Retinal pigment epithelial cell (primary cell): ENCODE measurements around the gene RHBDL2.
"Not testable (repeated sequence)": the region's sequence is repeated elsewhere in the genome, so short reads cannot be mapped to it uniquely, and the experiment has no call there.

Experiments
- DNase-seq: peaks from one replicate; pipeline ENCODE4 v3.0.0-alpha.2; 2010; ENCODE audit warnings: low read depth
- H3K4me3 ChIP-seq: 2 replicates; pipeline ENCODE4 v1.5.1; 2011; ENCODE audit warnings: mild to moderate bottlenecking, low read length, control low read depth, moderate library complexity
- TF ChIP-seq, protein P1 (sequence below): conservative IDR thresholded peaks from 2 replicates; pipeline ENCODE4 v1.5.1; 2011; ENCODE audit warnings: low read depth, low read length, control low read depth, inconsistent platforms

RHBDL2 gene

DNA sequence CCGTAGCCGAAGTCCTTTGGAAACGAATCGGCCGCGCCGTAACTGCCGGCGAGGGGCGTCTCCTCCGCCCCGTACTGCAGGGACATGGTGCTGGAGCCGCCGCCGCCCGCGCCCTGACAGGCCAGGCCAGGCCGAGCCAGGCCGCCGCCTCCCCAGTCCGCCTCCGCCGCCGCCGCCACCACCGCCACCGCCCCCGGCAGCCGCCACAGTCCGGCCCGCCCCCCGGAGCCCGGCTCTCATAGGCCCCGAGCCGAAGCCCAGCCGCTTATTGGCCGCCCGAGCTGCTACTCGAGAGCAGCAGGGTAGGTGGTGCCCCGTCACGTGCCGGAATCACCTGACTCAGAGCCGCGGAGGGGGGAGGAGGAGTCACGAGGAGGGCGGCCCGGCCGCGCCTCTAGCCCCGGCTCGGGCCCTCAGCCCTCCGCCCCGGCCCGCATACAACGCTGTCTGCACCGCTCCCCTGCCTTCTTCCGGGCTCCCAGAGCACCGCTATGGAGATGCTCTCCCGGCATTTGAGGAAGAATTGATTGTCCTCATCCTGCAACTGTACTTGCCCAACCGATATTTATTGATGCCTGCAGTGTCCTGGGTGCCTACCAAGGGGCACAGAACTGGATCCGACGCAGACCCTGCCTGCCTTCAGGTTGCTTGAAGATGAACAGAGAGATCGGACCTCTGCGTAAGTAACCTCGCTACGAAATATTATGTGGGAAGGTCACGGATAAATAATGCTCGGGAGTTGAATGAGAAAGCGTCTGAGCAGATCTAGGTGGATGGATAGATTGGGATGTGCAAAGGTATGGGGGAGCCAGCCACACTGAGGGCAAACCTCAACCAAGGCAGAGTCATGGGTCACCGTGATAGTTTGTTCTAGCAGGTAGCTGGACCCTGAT, 81.8 kb downstream of the RHBDL2 start, which contains the start of gene RRAGC:
Gene RRAGC (minus strand): TSS at position 212 of the 893 bp plus-strand sequence. CDS start 126 bp downstream, at position 86.
- TF ChIP-seq, protein P1, sequence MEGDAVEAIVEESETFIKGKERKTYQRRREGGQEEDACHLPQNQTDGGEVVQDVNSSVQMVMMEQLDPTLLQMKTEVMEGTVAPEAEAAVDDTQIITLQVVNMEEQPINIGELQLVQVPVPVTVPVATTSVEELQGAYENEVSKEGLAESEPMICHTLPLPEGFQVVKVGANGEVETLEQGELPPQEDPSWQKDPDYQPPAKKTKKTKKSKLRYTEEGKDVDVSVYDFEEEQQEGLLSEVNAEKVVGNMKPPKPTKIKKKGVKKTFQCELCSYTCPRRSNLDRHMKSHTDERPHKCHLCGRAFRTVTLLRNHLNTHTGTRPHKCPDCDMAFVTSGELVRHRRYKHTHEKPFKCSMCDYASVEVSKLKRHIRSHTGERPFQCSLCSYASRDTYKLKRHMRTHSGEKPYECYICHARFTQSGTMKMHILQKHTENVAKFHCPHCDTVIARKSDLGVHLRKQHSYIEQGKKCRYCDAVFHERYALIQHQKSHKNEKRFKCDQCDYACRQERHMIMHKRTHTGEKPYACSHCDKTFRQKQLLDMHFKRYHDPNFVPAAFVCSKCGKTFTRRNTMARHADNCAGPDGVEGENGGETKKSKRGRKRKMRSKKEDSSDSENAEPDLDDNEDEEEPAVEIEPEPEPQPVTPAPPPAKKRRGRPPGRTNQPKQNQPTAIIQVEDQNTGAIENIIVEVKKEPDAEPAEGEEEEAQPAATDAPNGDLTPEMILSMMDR, result no peak
- H3K4me3 ChIP-seq, result peak within 1 kb of the TSS; percentile 98
- peak; percentile 90 for DNase-seq

DNA sequence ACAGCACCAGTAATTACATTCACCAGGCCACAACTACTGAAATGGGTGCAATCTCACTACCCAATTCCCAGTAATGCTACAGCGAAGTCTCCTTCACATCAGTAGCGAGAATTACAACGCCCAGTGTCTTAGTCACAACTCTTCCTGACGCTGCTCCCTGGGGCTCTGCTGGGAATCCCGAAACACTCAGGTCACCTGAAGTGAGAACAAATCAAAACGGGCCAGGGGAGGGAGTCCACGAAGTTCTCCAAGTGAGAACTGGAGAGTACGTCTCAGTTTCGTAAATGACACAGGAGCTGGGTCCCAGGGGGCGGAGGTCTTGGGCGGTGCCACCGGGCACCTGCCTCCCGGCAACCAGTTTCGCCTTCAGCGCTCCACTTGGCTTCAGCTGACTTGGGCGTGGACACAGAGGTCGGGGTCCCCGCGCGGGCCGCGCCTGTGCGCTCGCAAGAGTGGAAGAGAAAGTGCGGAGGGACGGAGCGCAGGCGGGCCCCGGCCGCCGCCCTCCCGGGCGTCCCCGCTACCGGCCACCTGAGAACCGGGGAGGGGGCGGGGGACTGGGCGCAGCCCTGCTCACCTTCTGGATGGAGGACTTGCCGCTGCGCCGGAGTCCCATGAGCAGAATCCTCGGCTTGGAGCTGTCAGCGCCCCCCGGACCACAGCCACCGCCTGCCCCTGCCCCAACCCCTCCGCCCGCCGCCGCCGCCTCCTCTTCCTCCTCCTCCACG, 82.6 kb downstream of the RHBDL2 start:
- TF ChIP-seq, protein P1, result no peak
- H3K4me3 ChIP-seq, result peak overlapping the region; percentile 92

DNA sequence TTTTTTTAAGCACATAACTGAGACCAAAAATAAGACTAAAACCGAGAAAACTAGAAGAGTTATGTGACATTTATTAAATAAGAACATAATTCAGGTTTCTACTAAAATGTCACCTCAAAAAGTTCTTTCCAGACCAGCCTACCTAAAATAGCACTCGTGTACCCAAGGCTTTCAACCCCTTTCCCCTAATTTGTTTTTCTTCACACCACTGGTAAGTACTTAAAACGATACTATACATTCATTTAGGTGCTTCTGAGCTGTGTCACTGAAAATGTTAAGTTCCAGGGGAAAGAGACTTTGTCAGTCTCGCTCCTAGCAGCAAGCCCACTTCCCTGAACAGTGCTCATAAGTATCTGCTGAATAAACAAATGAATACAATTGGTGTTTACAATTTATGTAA, 88.8 kb downstream of the RHBDL2 start:
- no peak for DNase-seq
- TF ChIP-seq, protein P1, result no peak

More for the DNA sequence above, 82.6 kb downstream of the RHBDL2 start:
- no peak for DNase-seq

DNA sequence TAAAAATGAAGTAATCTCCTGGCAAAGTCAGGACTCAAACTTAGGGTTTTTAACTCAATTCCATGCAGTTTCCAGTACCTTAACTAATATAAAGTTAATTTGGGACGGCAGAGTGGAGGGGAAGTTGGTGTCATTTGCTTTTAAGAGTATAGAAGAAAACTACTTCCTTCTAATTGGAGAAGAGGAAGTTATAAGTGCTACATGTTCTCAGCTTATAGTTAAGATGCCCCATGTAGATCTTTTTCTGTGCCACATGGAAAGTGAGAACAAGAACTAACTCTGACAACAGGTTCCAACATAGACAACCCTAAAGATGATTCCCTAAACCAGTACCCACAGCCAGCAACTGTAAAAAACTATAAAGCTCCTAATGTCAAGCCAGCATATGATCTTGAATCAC, 93.6 kb downstream of the RHBDL2 start:
- DNase-seq, result no peak
- TF ChIP-seq, protein P1, result no peak
- no peak overlapping the region for H3K4me3 ChIP-seq

More for the DNA sequence above, 88.8 kb downstream of the RHBDL2 start:
- no peak overlapping the region for H3K4me3 ChIP-seq

DNA sequence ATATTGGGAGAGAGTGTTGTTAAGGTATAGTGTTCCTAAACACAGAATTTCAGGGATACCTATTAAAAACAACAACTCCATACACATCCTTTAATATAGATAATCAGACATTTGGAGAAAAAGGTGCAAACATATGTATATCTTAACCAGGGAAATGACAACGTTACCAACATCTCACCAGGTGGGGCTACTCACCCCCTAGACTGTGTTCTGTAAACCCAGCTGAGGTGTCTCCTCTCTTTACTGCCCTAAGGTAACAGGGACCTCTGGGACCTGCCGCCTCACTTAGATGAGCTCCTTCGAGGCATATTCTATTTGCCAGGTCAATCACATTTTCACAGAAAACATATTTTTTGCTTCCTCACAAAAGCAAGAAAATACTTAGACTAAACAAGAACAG, 95.4 kb downstream of the RHBDL2 start:
- DNase-seq, result no peak
- no peak overlapping the region for H3K4me3 ChIP-seq
- TF ChIP-seq, protein P1, result no peak

DNA sequence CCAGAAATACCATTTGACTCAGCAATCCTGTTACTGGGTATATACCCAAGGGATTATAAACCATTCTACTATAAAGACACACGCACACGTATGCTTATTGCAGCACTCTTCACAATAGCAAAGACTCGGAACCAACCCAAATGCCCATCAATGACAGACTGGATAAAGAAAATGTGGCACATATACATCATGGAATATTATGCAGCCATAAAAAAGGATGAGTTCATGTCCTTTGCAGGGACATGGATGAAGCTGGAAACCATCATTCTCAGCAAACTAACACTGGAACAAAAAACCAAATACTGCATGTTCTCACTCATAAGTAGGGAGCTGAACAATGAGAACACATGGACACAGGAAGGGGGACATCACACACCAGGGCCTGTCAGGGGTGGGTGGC, 96.5 kb downstream of the RHBDL2 start:
- not testable (repeated sequence) for DNase-seq, H3K4me3 ChIP-seq

DNA sequence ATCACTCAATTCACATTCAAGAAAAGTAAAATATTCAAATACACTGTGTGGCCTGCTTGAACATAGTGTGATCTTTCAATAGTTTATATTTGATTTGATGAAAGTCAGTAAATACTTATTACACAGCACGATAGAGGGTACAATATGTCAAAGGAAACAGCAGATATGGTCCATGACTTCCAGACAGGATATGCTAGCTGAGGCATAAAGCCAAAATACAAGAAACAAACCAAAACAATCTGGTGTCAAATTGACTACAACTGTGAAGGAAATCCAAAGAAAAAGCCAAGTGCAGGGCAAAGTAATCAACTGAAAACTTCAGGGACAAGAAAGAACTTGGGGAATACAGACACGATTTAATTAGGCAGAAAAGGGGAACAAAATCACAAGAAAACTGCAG, 101.3 kb downstream of the RHBDL2 start:
- no peak overlapping the region for H3K4me3 ChIP-seq
- no peak for DNase-seq
- TF ChIP-seq, protein P1, result no peak
